ENCODE results near the gene BNIP1.

GRCh38 chr5:173211284-173211683, 67.0 kb downstream of the BNIP1 start:
- TF ChIP-seq, protein P1, sequence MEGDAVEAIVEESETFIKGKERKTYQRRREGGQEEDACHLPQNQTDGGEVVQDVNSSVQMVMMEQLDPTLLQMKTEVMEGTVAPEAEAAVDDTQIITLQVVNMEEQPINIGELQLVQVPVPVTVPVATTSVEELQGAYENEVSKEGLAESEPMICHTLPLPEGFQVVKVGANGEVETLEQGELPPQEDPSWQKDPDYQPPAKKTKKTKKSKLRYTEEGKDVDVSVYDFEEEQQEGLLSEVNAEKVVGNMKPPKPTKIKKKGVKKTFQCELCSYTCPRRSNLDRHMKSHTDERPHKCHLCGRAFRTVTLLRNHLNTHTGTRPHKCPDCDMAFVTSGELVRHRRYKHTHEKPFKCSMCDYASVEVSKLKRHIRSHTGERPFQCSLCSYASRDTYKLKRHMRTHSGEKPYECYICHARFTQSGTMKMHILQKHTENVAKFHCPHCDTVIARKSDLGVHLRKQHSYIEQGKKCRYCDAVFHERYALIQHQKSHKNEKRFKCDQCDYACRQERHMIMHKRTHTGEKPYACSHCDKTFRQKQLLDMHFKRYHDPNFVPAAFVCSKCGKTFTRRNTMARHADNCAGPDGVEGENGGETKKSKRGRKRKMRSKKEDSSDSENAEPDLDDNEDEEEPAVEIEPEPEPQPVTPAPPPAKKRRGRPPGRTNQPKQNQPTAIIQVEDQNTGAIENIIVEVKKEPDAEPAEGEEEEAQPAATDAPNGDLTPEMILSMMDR (IDR thresholded peaks at IDR 0.05; ENCODE audit: borderline replicate concordance, extremely low read depth, low read length, poor library complexity, severe bottlenecking), result no peak
- TF ChIP-seq EZH2 (IDR thresholded peaks at IDR 0.05; ENCODE audit: borderline replicate concordance, low read depth, low read length, severe bottlenecking), result no peak
